Superior temporal gyrus (tissue), 1 donor: ENCODE measurements around the gene VPS35L.
"Not testable (repeated sequence)": the region's sequence is repeated elsewhere in the genome, so short reads cannot be mapped to it uniquely, and the experiment has no call there.

Source experiments
- DNase-seq: peaks from one replicate; pipeline ENCODE4 v3.0.0-alpha.2; 2016; ENCODE audit errors: extremely low spot score

The VPS35L gene

GRCh38 chr16:19711643-19712042 is 156.1 kb downstream of the VPS35L start:
- no peak for DNase-seq

GRCh38 chr16:19712418-19713058 is 157.0 kb downstream of the VPS35L start:
- no peak for DNase-seq

- DNase-seq = no peak
Observed at GRCh38 chr16:19713697-19714096, 158.2 kb downstream of the VPS35L start.

- DNase-seq = no peak
Observed at GRCh38 chr16:19715566-19715965, 160.1 kb downstream of the VPS35L start.

- no peak for DNase-seq
Observed at GRCh38 chr16:19716183-19716582, 160.7 kb downstream of the VPS35L start.

- DNase-seq = not testable (repeated sequence)
Observed at GRCh38 chr16:19716728-19717127, 161.2 kb downstream of the VPS35L start.

- no peak for DNase-seq
Observed at GRCh38 chr16:19717314-19717713, 161.8 kb downstream of the VPS35L start.

GRCh38 chr16:19717741-19718623 is 162.5 kb downstream of the VPS35L start, which contains the start of the genes IQCK and KNOP1:
IQCK (plus strand) TSS chr16:19718271; CDS start chr16:19718307, 36 bp downstream.
KNOP1 (minus strand) TSS chr16:19718227; CDS start chr16:19715035, 3,192 bp downstream.
- peak; percentile 90 for DNase-seq

GRCh38 chr16:19718624-19718965 is 163.1 kb downstream of the VPS35L start:
- no peak for DNase-seq

GRCh38 chr16:19722269-19722952 is 166.9 kb downstream of the VPS35L start:
- no peak for DNase-seq

- no peak for DNase-seq
Observed at GRCh38 chr16:19722981-19723380, 167.5 kb downstream of the VPS35L start.

GRCh38 chr16:19728636-19728965 is 173.1 kb downstream of the VPS35L start:
- DNase-seq = no peak

GRCh38 chr16:19733551-19733950 is 178.0 kb downstream of the VPS35L start:
- no peak for DNase-seq

GRCh38 chr16:19735074-19735867 is 179.8 kb downstream of the VPS35L start:
- no peak for DNase-seq

- no peak for DNase-seq
Observed at GRCh38 chr16:19737306-19738038, 182.0 kb downstream of the VPS35L start.

GRCh38 chr16:19741354-19741753 is 185.9 kb downstream of the VPS35L start:
- DNase-seq = no peak

GRCh38 chr16:19743816-19744159 is 188.3 kb downstream of the VPS35L start:
- DNase-seq = no peak

GRCh38 chr16:19744670-19745069 is 189.2 kb downstream of the VPS35L start:
- DNase-seq = no peak

GRCh38 chr16:19745286-19746010 is 189.9 kb downstream of the VPS35L start:
- DNase-seq = no peak

GRCh38 chr16:19746561-19746960 is 191.1 kb downstream of the VPS35L start:
- no peak for DNase-seq
